HG03575 (cell line): Measurements from ENCODE around the gene JUNB.
"Not testable (repeated sequence)": the region's sequence is repeated elsewhere in the genome, so short reads cannot be mapped to it uniquely, and the experiment has no call there.

Experiments used
- ATAC-seq: cut with Tn5 transposase; IDR thresholded peaks from one replicate; pipeline ENCODE4 v1.9.1; 2021; ENCODE audit not compliant: unreplicated experiment, insufficient number of reproducible peaks, low FRiP score; ENCODE audit errors: extremely low read depth

The JUNB gene

DNA sequence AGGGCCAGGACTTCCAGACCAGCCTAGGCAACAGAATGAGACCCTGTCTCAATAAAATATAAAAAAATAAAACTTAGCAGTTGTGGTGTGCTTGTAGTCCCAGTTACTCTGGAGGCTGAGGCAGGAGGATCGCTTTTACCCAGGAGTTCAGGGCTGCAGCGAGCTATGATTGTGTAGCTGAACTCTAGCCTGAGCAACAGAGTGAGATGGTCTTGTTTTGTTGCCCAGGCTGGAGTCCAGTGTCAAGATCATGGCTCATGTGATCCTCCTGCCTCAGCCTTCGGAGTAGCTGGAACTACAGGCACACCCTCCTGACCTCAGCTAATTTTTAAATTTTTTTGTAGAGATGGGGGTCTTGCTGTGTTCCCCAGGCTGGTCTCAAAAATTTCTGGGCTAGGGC lies 4.3 kb upstream of the JUNB start:
- no peak for ATAC-seq

DNA sequence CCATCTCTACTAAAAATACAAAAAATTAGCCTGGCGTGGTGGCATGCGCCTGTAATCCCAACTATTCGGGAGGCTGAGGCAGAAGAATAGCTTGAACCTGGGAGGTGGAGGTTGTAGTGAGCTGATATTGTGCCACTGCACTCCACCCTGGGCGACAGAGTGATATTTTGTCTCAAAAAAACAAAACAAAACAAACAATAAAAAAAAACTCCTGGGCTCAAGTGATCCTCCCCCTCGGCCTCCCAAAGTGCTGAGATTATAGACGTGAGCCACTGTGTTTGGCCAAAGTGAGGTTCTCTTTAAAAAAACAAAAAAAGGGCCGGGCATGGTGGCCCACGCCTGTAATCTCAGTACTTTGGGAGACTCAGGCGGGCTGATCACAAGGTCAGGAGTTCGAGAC lies 3.8 kb upstream of the JUNB start:
- ATAC-seq, result no peak

DNA sequence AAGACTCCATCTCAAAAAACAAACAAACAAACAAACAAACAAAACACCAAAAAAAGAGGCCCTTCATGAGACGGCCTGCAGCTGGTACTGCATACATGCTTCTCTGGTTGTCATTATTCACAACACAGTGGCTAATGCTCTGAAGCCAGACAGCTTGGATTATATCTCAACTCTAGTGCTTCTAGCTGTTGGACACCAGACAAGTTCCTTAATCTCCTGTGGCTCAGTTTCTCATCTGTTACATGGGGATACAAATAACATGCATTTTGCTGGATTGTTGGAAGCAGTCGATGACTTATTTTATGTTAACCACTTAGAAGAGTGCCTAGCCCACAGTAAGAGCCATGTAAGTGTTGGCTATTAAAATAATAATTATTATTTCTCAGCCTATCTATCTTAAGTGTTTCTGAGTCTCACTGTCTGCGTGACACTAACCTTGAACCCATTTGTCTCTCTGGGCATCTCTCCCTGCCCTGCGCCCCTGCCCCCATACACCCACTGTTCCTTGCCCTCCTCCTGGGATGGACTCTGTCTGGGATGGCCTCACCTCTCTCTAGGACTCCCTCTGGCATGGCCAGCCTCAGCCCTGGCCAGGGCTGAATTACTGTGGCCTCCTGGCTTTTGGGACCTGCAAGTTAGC lies 3.1 kb upstream of the JUNB start:
- no peak for ATAC-seq

DNA sequence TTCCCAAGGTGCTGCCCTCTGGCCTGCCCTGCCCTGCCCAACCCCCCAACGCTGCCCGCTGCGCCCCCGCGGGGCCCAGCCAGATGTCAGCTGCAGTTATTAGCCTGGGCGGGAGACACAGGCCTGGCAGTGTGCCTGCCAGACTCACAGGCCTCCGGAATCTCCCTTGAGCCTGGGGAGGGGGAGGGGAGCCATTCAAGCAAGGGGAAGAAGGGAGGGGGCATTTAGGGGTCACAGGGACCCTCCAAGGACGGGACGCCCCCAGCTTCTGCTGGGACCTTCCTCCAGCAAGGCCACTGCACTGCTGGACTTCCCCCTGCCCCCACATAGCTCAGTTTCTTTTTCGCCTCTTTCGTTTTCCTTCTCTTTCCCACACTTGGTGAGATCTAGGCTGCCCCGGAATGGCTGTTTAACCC lies 2.6 kb upstream of the JUNB start:
- no peak for ATAC-seq

DNA sequence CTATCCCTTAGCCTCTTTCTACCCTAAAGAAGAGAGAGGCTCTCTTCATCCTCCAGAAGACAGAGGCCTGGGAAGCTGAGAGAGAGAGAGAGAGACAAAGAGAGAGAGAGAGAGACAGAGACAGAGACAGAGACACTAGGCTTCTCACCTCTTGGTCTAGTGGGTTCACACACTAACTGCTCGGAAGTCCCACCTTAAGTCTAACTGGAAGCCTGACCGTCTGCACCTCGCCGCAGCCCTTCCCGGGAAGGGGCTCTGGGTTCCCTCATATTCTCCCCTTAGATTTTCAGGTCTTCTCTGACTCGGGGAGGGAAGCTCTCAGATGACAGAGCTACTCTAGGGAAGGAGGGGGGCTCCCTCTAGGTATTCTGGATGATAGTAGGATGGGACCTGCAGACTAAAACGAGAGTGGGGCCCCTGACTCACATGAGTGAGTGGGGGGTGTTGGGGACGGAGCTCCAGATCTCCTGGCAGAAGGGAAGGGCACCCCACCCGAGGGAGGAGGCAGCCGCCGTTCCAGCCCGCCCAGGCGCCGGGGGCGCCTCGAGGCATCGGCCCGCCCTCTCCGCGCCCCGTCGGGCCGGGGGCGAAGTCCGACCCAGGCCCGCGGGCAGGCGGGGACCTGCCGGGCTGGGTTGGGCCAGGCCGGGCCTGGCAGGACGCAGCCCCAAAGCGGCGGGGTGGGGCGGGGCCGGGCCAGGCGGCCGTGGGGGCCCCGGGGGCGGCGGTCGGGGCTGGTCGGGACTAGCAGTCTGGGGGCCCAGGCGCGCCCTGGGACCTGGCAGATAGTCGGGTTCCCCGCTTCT lies 2.0 kb upstream of the JUNB start:
- ATAC-seq, result no peak

DNA sequence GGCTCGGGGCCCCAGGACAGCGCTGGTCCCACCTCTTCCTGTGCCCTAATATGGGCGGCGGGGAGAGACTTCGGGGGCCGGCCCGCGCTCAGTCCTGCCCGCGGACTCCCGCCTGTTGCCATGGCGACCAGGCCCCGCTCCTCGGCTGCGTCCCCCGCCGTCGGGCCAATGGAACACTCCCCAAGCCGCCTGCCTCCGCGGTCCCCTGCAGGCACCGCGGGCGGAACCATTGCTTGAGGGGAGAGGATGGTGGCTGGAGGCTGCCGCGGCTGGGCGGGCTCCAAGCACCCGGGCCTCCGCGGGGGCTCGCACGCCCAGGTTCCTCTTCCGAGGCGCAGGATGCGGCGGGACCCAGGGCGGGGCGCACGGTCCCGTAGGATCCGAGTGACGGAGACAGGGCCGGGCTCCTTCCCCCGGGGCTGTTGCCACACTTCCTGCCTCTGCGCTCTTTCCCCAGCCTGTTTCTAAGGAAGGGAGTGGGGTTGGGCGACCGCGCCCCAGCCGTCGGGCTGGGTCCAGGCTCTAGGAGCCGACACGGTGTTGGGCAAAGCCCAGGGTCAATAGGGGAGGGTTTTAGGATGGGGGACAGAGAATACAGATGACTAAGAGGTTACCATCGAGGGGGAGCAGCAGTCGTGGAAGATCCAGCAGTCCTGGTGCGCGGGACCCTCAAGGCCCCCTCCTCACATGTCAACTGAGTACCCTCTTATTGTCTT lies 1.2 kb upstream of the JUNB start:
- ATAC-seq, result no peak

DNA sequence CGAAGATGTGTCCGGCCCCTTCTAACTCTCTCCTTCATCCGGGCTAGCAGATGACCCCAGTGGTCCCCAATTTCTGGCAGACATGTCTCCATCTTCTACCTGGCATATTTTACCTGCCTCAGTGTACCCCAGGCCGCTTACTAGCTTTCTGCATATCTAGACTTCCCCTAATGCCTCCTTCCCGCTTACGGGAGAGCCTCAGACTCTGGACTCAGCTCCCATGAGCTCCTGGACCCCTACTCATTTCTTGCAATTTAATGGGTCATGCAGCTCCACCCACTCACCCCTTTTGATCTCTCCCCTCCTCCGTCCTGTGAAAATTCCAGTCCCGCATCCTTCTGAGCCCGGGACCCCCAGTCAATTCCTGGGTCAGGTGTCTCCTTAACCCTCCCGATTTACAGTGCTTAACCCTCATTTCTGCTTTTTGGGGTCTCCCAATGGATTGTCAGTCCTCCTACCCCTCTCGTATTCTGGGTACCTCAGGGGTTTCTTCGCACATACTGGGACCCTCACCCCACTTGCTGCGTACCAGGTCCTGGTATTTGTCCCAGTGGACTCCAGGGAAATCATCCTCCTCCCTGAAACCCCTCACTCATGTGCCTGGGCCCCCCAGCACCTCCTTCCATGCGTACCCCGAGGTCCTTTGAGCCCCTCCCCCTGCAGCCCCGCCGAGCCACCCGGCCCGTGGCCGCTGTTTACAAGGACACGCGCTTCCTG lies 500 bp upstream of the JUNB start:
- no peak for ATAC-seq

DNA sequence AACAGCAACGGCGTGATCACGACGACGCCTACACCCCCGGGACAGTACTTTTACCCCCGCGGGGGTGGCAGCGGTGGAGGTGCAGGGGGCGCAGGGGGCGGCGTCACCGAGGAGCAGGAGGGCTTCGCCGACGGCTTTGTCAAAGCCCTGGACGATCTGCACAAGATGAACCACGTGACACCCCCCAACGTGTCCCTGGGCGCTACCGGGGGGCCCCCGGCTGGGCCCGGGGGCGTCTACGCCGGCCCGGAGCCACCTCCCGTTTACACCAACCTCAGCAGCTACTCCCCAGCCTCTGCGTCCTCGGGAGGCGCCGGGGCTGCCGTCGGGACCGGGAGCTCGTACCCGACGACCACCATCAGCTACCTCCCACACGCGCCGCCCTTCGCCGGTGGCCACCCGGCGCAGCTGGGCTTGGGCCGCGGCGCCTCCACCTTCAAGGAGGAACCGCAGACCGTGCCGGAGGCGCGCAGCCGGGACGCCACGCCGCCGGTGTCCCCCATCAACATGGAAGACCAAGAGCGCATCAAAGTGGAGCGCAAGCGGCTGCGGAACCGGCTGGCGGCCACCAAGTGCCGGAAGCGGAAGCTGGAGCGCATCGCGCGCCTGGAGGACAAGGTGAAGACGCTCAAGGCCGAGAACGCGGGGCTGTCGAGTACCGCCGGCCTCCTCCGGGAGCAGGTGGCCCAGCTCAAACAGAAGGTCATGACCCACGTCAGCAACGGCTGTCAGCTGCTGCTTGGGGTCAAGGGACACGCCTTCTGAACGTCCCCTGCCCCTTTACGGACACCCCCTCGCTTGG lies 966 bp downstream of the JUNB start:
- no peak for ATAC-seq

DNA sequence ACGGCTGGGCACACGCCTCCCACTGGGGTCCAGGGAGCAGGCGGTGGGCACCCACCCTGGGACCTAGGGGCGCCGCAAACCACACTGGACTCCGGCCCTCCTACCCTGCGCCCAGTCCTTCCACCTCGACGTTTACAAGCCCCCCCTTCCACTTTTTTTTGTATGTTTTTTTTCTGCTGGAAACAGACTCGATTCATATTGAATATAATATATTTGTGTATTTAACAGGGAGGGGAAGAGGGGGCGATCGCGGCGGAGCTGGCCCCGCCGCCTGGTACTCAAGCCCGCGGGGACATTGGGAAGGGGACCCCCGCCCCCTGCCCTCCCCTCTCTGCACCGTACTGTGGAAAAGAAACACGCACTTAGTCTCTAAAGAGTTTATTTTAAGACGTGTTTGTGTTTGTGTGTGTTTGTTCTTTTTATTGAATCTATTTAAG lies 1.6 kb downstream of the JUNB start:
- no peak for ATAC-seq

DNA sequence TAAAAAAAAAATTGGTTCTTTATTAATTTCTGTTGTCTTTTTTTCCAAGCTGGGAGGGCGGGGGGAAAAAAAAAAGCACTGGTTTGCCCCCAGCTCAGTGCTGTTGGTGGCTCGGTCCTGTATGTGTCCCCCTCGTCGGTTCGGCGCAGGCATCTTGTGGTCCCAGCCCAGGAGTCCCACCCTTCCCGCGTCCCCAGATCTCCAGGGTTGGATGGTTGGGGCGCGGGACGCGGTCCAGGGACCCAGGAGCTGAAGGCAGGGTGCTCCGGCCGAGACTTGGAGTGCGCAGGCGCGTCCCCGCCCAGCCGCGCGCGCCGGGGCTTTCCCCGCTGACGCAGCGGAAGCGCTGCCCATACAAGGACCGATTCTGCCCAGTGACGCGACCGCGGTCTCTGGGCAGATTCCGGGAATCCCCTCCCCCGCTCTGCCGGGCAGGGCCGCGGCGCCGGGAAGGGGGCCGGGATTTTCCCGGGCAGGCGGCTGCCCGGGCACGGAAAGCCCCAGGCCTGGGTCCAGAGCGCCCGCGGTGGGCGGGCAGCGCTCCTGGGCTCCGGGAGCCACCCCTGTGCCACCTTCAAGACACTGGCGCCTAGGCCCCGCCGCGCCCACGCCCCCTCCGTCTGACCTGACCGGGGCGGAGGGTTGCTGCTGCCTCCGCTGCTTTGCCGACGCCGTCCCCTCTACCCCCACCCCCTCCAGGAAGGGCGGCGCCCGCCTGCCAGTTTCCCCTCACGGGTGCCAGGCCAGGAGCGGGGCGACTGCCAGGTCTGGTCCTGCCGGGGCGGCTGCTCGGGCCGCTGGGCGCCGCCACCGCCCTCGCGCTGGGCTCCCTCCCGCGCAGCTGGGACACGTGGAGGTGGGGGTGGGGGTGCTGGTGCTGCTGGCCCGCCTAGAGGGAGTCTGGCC lies 2.3 kb downstream of the JUNB start:
- no peak for ATAC-seq

DNA sequence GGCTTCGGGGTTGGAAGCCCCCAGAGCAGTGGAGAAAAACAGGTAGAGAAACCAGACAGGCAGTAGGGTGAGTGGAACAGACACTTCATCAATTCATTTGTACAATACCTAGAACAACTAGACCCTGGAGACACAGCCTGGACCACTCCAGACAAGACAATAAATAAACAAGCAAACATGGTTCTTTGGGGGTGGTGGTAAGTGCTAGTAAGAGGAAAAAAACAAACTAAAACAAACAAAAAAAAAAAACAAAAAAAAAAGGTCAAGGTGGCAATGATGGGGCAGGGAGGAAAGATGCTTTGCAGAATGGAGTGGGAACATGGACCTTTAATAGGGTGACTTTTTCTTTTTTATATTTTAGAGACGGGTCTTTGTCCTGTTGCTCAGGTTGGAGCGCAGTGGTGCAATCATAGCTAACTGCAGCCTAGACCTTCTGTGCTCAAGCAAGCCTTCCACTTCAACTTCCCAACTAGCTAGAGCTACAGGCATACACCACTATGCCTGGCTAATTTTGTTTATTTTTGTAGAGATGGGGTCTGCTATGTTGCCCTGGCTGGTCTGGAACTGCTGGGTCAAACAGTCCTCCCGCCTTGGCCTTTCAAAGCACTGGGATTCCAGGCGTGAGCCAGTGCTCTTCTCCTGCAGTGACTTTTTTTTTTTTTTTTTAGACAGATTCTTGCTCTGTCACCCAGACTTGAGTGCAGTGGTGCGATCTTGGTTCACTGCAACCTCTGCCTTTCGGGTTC lies 3.1 kb downstream of the JUNB start:
- no peak for ATAC-seq

DNA sequence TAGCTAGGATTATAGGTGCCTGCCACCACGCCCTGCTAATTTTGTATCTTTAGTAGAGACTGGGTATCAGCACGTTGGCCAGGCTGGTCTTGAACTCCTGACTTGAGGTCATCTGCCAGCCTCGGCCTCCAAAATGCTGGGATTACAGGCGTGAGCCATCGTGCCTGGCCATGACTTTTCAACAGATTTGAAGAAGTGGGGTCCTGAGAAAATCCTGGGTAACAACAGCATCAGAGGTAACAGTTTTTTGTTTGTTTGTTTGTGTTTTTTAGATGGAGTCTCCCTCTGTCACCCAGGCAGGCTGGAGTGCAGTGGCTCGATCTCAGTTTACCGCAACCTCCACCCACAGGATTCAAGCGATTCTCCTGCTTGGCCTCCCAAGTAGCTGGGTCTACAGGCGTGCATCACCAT lies 3.7 kb downstream of the JUNB start:
- ATAC-seq, result no peak

DNA sequence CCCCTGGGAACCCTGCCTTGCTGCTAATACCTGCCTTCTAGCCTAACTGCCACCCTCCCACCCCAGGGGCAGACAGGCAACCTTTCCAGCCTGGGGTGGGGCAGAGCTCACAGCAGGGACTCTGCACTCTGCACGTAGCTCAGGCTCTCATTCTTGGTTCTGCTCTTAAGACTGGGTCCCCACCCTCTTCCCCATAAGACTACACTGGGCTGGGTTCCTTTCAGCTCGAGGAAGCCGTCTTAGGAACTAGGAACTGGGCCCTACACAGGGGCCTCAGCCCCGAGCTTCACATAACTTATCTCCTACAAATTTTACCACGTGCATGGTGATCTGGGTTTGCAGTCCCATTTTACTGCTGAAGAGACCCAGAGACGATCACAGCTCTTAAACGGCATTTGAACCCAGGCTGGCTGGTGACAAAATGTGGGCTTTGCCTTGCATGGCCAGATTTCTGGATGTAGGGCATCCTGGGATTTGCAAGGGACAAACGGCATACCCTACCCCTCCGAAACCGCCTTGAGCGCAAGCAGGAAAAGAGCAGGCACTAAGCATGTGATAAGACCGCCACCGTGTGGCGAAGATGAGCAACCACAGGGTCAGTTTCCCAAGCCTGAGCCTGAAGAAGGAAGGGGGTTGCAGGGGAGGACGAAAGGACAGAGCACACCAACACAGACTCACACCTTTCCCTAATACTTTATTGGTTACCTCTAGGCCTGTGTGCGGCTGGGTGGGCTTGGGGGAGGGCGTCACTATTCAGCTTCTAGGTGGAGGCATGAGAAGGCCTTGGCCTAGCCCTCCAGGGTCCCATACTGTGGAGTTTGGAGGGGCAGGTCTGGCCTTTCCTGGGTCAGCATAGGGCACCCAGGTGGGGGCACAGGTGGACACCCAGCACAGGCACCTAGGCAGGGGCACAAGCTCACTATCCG lies 5.1 kb downstream of the JUNB start:
- no peak for ATAC-seq

DNA sequence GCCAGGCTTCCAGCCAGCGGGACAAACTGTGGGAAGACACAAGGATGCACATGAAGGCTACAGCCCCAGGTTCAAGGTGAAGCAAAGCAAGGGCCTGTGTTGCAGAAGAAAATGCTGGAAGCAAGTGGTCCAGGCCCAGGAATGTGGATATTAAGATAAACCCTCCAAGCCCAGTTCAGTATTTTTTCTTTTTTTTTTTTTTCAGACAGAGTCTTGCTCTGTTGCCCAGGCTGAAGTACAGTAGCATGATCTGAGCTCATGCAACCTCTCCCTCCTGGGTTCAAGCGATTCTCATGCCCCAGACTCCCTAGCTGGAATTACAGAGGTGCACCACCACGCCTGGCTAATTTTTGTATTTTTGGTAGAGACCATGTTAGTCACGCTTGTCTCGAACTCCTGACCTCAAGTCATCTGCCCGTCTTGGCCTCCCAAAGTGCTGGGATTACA lies 5.9 kb downstream of the JUNB start:
- no peak for ATAC-seq

DNA sequence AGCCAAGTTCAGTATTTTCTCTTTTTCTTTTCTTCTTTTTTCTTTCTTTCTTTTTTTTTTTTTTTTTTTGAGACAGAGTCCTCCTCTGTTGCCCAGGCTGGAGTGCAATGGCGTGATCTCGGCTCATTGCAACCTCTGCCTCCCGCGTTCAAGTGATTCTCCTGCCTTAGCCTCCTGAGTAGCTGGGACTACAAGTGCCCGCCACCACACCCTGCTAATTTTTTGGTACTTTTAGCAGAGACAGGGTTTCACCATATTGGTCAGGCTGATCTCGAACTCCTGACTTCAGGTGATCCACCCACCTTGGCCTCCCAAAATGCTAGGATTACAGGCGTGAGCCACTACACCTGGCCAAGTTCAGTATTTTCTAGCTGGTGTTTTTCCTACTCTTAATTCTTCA lies 6.3 kb downstream of the JUNB start:
- not testable (repeated sequence) for ATAC-seq
